Stimulated activated CD8-positive, alpha-beta memory T cell treated with anti-CD3 and anti-CD28 coated beads, Interleukin-12 subunit alpha, Interleukin-12 subunit beta, amount 100 ng/mL, for 24 hours (primary cell): Measurements from ENCODE around the gene IGHMBP2.

Source experiments
- DNase-seq: peaks from one replicate; pipeline ENCODE4 v3.0.0-alpha.2; 2020; ENCODE audit errors: extremely low read depth

IGHMBP2 gene

GRCh38 chr11:68927280-68928135 is 23.8 kb downstream of the IGHMBP2 start:
- no peak for DNase-seq

- DNase-seq, result no peak
Observed at GRCh38 chr11:68928136-68928880, 24.6 kb downstream of the IGHMBP2 start.

GRCh38 chr11:68929135-68929534 is 25.4 kb downstream of the IGHMBP2 start:
- DNase-seq, result no peak

GRCh38 chr11:68929706-68930570 is 26.2 kb downstream of the IGHMBP2 start:
- no peak for DNase-seq

- DNase-seq, result no peak
Observed at GRCh38 chr11:68930991-68931855, 27.5 kb downstream of the IGHMBP2 start.

GRCh38 chr11:68931911-68932310 is 28.2 kb downstream of the IGHMBP2 start:
- no peak for DNase-seq

- no peak for DNase-seq
Observed at GRCh38 chr11:68932358-68932757, 28.7 kb downstream of the IGHMBP2 start.

- DNase-seq, result no peak
Observed at GRCh38 chr11:68932933-68933577, 29.4 kb downstream of the IGHMBP2 start.

- no peak for DNase-seq
Observed at GRCh38 chr11:68933605-68934320, 30.1 kb downstream of the IGHMBP2 start.

GRCh38 chr11:68934321-68934645 is 30.6 kb downstream of the IGHMBP2 start:
- DNase-seq, result no peak

GRCh38 chr11:68934666-68935065 is 31.0 kb downstream of the IGHMBP2 start:
- DNase-seq, result no peak

- DNase-seq, result no peak
Observed at GRCh38 chr11:68935066-68935465, 31.4 kb downstream of the IGHMBP2 start.

GRCh38 chr11:68935516-68936357 is 32.0 kb downstream of the IGHMBP2 start:
- no peak for DNase-seq

GRCh38 chr11:68936358-68936636 is 32.6 kb downstream of the IGHMBP2 start:
- no peak for DNase-seq

GRCh38 chr11:68936676-68937620 is 33.3 kb downstream of the IGHMBP2 start:
- DNase-seq, result no peak

- DNase-seq, result no peak
Observed at GRCh38 chr11:68938088-68938487, 34.4 kb downstream of the IGHMBP2 start.

- no peak for DNase-seq
Observed at GRCh38 chr11:68938816-68939582, 35.3 kb downstream of the IGHMBP2 start.
